ENCODE results near the gene LSP1.
A peak's percentile ranks its signal among the peaks of the same experiment; 100 is the strongest.

LSP1 gene

GRCh38 chr11:1916132-1916985, 63.5 kb downstream of the LSP1 start:
- TF ChIP-seq, protein P1, sequence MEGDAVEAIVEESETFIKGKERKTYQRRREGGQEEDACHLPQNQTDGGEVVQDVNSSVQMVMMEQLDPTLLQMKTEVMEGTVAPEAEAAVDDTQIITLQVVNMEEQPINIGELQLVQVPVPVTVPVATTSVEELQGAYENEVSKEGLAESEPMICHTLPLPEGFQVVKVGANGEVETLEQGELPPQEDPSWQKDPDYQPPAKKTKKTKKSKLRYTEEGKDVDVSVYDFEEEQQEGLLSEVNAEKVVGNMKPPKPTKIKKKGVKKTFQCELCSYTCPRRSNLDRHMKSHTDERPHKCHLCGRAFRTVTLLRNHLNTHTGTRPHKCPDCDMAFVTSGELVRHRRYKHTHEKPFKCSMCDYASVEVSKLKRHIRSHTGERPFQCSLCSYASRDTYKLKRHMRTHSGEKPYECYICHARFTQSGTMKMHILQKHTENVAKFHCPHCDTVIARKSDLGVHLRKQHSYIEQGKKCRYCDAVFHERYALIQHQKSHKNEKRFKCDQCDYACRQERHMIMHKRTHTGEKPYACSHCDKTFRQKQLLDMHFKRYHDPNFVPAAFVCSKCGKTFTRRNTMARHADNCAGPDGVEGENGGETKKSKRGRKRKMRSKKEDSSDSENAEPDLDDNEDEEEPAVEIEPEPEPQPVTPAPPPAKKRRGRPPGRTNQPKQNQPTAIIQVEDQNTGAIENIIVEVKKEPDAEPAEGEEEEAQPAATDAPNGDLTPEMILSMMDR (IDR thresholded peaks at IDR 0.05; ENCODE audit: low read depth, low read length), result no peak
- no peak for TF ChIP-seq MYC (IDR thresholded peaks at IDR 0.05; ENCODE audit: low read depth, low read length)
- no peak for TF ChIP-seq POLR2A (IDR thresholded peaks at IDR 0.05; ENCODE audit: extremely low read depth, insufficient read length)
- no peak for TF ChIP-seq MAX (IDR thresholded peaks at IDR 0.05; ENCODE audit: low read depth, low read length)
- no peak overlapping the region for H3K4me3 ChIP-seq (ENCODE audit: low read depth, low read length)
- DNase-seq (ENCODE audit: low read depth), result peak; percentile 38

- H3K4me3 ChIP-seq (ENCODE audit: low read depth, low read length), result no peak overlapping the region
- DNase-seq (ENCODE audit: low read depth), result peak; percentile 25
- TF ChIP-seq, protein P1 (IDR thresholded peaks at IDR 0.05; ENCODE audit: low read depth, low read length), result no peak
- TF ChIP-seq MYC (IDR thresholded peaks at IDR 0.05; ENCODE audit: low read depth, low read length) (no peak), MAX (IDR thresholded peaks at IDR 0.05; ENCODE audit: low read depth, low read length) (no peak)
Measured at GRCh38 chr11:1916986-1917522, 64.2 kb downstream of the LSP1 start.

GRCh38 chr11:1917523-1918435, 64.9 kb downstream of the LSP1 start:
- TF ChIP-seq, protein P1 (IDR thresholded peaks at IDR 0.05; ENCODE audit: low read depth, low read length), result peak; percentile 29
- TF ChIP-seq MYC (IDR thresholded peaks at IDR 0.05; ENCODE audit: low read depth, low read length), result no peak
- no peak for DNase-seq (ENCODE audit: low read depth)
- H3K4me3 ChIP-seq (ENCODE audit: low read depth, low read length), result no peak overlapping the region

- DNase-seq (ENCODE audit: low read depth), result no peak
- H3K4me3 ChIP-seq (ENCODE audit: low read depth, low read length), result no peak overlapping the region
- TF ChIP-seq, protein P1 (IDR thresholded peaks at IDR 0.05; ENCODE audit: low read depth, low read length), result no peak
- TF ChIP-seq MYC (IDR thresholded peaks at IDR 0.05; ENCODE audit: low read depth, low read length) (no peak), POLR2A (IDR thresholded peaks at IDR 0.05; ENCODE audit: extremely low read depth, insufficient read length) (no peak), MAX (IDR thresholded peaks at IDR 0.05; ENCODE audit: low read depth, low read length) (no peak)
Measured at GRCh38 chr11:1918436-1919315, 65.8 kb downstream of the LSP1 start.

GRCh38 chr11:1919391-1920127, 66.7 kb downstream of the LSP1 start, which contains the start of gene TNNT3:
Gene TNNT3 (plus strand): TSS chr11:1919703. CDS start chr11:1922875, 3,172 bp downstream.
- no peak for DNase-seq (ENCODE audit: low read depth)
- TF ChIP-seq, protein P1 (IDR thresholded peaks at IDR 0.05; ENCODE audit: low read depth, low read length), result no peak
- H3K4me3 ChIP-seq (ENCODE audit: low read depth, low read length), result no peak within 1 kb of the TSS

Measured in NB4 (cell line).